OCI-LY3 (cell line): Measurements from ENCODE around the gene ROBO3.

Experiments used
- H2AFZ ChIP-seq: fragments of 200-600, 300-600 bp; shearing (Covaris generic); 2 replicates; pipeline ENCODE4 v1.6.0; 2014; ENCODE audit warnings: antibody characterized with exemption, low read depth, low read length
- H3K27ac ChIP-seq: fragments of 200-600, 300-600 bp; sonication (generic); 2 replicates; pipeline ENCODE4 v1.5.1; 2014; ENCODE audit warnings: mild to moderate bottlenecking, low read length, moderate library complexity, mixed read lengths
- H3K27me3 ChIP-seq: fragments of 200-600, 300-600 bp; sonication (generic); 2 replicates; pipeline ENCODE4 v1.6.1; 2014; ENCODE audit warnings: low read depth, low read length, mixed read lengths
- H3K36me3 ChIP-seq: fragments of 200-600, 300-600 bp; sonication (generic); replicated peaks from 2 replicates; pipeline ENCODE3; 2014; ENCODE audit warnings: low read depth, low read length, mixed read lengths
- H3K4me1 ChIP-seq: fragments of 300-600, 200-600 bp; sonication (generic); 2 replicates; pipeline ENCODE4 v1.6.1; 2014; ENCODE audit warnings: low read length, mixed read lengths
- H3K4me2 ChIP-seq: fragments of 200-600, 300-600 bp; sonication (generic); 2 replicates; pipeline ENCODE4 v1.6.1; 2014; ENCODE audit warnings: low read length, mixed read lengths
- H3K4me3 ChIP-seq: fragments of 300-600, 200-600 bp; sonication (generic); 2 replicates; pipeline ENCODE4 v1.5.1; 2014; ENCODE audit warnings: antibody characterized with exemption, mild to moderate bottlenecking, low read length, moderate library complexity
- H3K79me2 ChIP-seq: fragments of 300-600, 200-600 bp; shearing (Covaris generic); 2 replicates; pipeline ENCODE4 v1.6.1; 2014; ENCODE audit warnings: mild to moderate bottlenecking, low read length, mixed read lengths
- H3K9ac ChIP-seq: fragments of 300-600, 200-600 bp; shearing (Covaris generic); 2 replicates; pipeline ENCODE4 v1.6.0; 2014; ENCODE audit warnings: mild to moderate bottlenecking, low read length, moderate library complexity
- H3K9me3 ChIP-seq: fragments of 200-600, 300-600 bp; shearing (Covaris generic); 2 replicates; pipeline ENCODE4 v1.6.1; 2014; ENCODE audit warnings: low read length, mixed read lengths; ENCODE audit not compliant: insufficient read depth
- H4K20me1 ChIP-seq: fragments of 200-600, 300-600 bp; sonication (generic); 2 replicates; pipeline ENCODE4 v1.6.1; 2016; ENCODE audit warnings: low read length, mixed read lengths; ENCODE audit not compliant: insufficient read depth
- EZH2phosphoT487 ChIP-seq: fragments of 200-600 bp; shearing (Covaris generic); IDR thresholded peaks from 2 replicates; pipeline ENCODE4 v1.6.1; 2018; ENCODE audit warnings: antibody characterized with exemption, mixed run types, low read depth
- TF ChIP-seq, protein P1 (sequence below): fragments of 200-600, 300-600 bp; sonication (generic); IDR thresholded peaks from 2 replicates; pipeline ENCODE4 v1.5.1; 2014; ENCODE audit warnings: antibody characterized with exemption, low read length, low read depth

ROBO3 gene, protein sequence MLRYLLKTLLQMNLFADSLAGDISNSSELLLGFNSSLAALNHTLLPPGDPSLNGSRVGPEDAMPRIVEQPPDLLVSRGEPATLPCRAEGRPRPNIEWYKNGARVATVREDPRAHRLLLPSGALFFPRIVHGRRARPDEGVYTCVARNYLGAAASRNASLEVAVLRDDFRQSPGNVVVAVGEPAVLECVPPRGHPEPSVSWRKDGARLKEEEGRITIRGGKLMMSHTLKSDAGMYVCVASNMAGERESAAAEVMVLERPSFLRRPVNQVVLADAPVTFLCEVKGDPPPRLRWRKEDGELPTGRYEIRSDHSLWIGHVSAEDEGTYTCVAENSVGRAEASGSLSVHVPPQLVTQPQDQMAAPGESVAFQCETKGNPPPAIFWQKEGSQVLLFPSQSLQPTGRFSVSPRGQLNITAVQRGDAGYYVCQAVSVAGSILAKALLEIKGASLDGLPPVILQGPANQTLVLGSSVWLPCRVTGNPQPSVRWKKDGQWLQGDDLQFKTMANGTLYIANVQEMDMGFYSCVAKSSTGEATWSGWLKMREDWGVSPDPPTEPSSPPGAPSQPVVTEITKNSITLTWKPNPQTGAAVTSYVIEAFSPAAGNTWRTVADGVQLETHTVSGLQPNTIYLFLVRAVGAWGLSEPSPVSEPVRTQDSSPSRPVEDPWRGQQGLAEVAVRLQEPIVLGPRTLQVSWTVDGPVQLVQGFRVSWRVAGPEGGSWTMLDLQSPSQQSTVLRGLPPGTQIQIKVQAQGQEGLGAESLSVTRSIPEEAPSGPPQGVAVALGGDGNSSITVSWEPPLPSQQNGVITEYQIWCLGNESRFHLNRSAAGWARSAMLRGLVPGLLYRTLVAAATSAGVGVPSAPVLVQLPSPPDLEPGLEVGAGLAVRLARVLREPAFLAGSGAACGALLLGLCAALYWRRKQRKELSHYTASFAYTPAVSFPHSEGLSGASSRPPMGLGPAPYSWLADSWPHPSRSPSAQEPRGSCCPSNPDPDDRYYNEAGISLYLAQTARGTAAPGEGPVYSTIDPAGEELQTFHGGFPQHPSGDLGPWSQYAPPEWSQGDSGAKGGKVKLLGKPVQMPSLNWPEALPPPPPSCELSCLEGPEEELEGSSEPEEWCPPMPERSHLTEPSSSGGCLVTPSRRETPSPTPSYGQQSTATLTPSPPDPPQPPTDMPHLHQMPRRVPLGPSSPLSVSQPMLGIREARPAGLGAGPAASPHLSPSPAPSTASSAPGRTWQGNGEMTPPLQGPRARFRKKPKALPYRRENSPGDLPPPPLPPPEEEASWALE (N-terminal part only)

DNA sequence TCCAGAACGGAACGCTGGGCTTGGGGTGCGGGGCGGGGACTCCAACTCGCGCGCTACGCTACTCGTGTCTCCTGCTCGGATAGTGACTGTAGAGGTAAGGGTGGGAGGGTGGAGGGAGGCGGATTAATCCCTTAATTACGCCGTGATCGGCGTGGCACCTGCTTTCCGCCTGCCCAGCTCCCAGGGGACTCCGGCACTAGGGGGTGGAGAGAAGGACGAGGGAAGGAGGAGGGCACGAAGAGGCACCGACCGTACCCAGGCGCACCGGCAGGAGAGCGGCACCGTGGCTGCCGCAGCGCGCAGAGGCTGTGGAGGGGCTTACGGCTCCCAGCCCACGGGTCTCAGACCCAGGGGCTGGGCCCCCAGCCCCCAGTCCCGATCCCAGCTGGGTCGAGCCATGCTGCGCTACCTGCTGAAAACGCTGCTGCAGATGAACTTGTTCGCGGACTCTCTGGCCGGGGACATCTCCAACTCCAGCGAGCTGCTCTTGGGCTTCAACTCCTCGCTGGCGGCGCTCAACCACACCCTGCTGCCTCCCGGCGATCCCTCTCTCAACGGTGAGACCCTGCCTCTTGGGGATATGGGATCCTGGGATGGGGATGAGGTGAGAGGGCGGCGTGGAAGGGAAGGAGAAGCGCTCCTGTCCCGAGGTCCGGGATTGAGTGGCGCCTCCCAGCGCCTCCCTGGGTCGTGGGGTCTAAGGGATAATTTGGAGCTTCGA lies at the start of gene ROBO3:
TSS of gene ROBO3 (plus strand) at position 252 of the 721 bp plus-strand sequence. CDS start at position 398, 146 bp downstream.
- no peaks in the 10 kb centered on the region for H3K9me3 ChIP-seq
- H2AFZ ChIP-seq, result no peak within 1 kb of the TSS
- H3K4me1 ChIP-seq, result no peaks in the 10 kb centered on the region
- peaks cover 4% of the 10 kb centered on the region; the same call in 1 of the 2 replicates for H3K27me3 ChIP-seq
- no peaks in the 10 kb centered on the region for H3K36me3 ChIP-seq
- no peak within 1 kb of the TSS for H3K4me3 ChIP-seq
- no peaks in the 10 kb centered on the region for H4K20me1 ChIP-seq
- no peak within 1 kb of the TSS for H3K27ac ChIP-seq
- H3K4me2 ChIP-seq, result no peak within 1 kb of the TSS
- H3K79me2 ChIP-seq, result no peaks in the 10 kb centered on the region
- TF ChIP-seq EZH2phosphoT487, result no peak
- TF ChIP-seq, protein P1, sequence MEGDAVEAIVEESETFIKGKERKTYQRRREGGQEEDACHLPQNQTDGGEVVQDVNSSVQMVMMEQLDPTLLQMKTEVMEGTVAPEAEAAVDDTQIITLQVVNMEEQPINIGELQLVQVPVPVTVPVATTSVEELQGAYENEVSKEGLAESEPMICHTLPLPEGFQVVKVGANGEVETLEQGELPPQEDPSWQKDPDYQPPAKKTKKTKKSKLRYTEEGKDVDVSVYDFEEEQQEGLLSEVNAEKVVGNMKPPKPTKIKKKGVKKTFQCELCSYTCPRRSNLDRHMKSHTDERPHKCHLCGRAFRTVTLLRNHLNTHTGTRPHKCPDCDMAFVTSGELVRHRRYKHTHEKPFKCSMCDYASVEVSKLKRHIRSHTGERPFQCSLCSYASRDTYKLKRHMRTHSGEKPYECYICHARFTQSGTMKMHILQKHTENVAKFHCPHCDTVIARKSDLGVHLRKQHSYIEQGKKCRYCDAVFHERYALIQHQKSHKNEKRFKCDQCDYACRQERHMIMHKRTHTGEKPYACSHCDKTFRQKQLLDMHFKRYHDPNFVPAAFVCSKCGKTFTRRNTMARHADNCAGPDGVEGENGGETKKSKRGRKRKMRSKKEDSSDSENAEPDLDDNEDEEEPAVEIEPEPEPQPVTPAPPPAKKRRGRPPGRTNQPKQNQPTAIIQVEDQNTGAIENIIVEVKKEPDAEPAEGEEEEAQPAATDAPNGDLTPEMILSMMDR, result no peak
- no peak within 1 kb of the TSS for H3K9ac ChIP-seq

DNA sequence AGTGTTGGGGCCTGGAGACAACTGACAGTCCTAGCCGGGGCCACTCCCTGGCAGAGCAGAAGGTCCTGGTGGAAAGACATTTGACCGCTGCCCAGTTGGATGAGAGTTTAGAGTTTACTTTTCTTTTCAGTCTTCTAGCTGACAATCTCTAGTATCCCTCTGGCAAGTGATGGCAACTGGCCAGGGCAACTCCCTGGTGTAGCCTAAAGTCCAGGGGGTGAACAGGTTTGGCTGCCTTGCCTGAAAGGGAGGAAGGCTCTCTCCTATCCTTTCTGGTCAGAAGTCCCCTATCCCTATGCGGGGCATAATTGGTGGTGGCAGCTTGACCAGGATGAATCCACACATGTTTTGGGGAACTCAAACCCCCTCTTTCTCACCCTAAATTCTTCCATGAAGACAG lies 48.2 kb upstream of the ROBO3 start:
- H3K79me2 ChIP-seq, result no peaks in the 10 kb centered on the region
- H3K4me2 ChIP-seq, result no peak overlapping the region
- TF ChIP-seq, protein P1, result no peak
- no peak for TF ChIP-seq EZH2phosphoT487
- H3K4me3 ChIP-seq, result no peak overlapping the region
- H3K27me3 ChIP-seq, result peaks cover 16% of the 10 kb centered on the region; the same call in 1 of the 2 replicates
- H3K9me3 ChIP-seq, result no peaks in the 10 kb centered on the region
- H3K27ac ChIP-seq, result no peak overlapping the region
- H3K36me3 ChIP-seq, result no peaks in the 10 kb centered on the region
- H4K20me1 ChIP-seq, result no peaks in the 10 kb centered on the region
- no peak overlapping the region for H3K9ac ChIP-seq
- peaks cover 10% of the 10 kb centered on the region for H3K4me1 ChIP-seq
- no peak overlapping the region for H2AFZ ChIP-seq

DNA sequence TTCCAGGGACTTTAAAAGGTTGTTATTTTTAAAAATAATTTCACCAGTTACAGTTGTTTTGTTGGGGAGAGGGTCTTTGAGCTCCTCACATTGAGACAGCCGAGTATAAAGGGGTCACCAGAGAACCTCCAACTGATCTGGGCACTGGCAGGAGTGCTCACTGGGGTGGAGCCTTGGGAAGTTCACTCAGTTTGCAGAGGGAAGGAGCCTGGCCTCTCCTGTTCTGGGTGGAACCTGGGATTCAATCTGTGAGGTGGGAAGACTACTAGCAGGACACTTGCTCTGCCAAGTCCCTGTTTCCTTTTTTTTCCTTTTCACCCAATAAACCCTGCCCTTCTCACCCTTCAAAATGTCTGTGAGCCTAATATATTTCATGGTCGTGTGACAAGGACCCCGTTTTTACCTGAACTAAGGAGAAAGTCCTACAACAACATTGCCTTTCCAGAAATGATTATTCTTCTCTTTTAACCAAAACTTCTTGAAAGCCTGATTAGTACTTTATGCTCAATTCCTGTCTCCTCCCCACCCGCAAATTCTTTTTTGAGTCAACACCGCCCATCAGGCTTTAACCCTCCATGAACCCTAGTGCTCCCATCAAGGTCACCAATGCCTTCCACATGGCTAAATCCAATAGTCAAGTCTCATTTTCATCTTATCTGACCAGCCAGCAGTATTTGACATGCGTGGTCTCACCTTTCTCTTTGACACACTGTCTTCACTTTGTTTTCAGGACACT lies 43.1 kb upstream of the ROBO3 start:
- no peaks in the 10 kb centered on the region for H3K9me3 ChIP-seq
- 0 out of 2 replicates have a peak, but pooled peaks cover 6% of the 10 kb centered on the region for H3K4me1 ChIP-seq
- TF ChIP-seq EZH2phosphoT487, result no peak
- TF ChIP-seq, protein P1, result no peak
- no peak overlapping the region for H3K27ac ChIP-seq
- no peaks in the 10 kb centered on the region for H3K36me3 ChIP-seq
- no peaks in the 10 kb centered on the region for H4K20me1 ChIP-seq
- no peaks in the 10 kb centered on the region for H3K79me2 ChIP-seq
- H2AFZ ChIP-seq, result no peak overlapping the region
- H3K4me2 ChIP-seq, result no peak overlapping the region
- no peak overlapping the region for H3K4me3 ChIP-seq
- no peak overlapping the region for H3K9ac ChIP-seq
- H3K27me3 ChIP-seq, result peaks cover 26% of the 10 kb centered on the region; the same call in 1 of the 2 replicates
